BJ (cell line): Measurements from ENCODE around the gene C19orf53. TPM values are rescaled to one million over a fixed set of nuclear protein-coding genes. Genes with fewer than 3 reads are reported as not detected.
A peak's percentile ranks its signal among the peaks of the same experiment; 100 is the strongest.
"Not testable (repeated sequence)": the region's sequence is repeated elsewhere in the genome, so short reads cannot be mapped to it uniquely, and the experiment has no call there.

Experiments
- CTCF ChIA-PET: fragments of 350-600 bp; formaldehyde crosslinking; extraction: SDS; loops from one replicate; lab custom pipeline; 2021; ENCODE audit warnings: antibody characterized with exemption, inconsistent platforms; lab: Yijun Ruan, JAX
- POLR2A ChIA-PET: fragments of 300-600 bp; sonication (Branson Sonifier 250); formaldehyde crosslinking; extraction: SDS; loops from one replicate; lab custom pipeline; 2021; ENCODE audit warnings: antibody characterized with exemption; lab: Charles Lee
- DNase-seq: peaks from one replicate; pipeline ENCODE4 v3.0.0-alpha.2; 2011; ENCODE audit warnings: low read depth
- H3K27me3 ChIP-seq: 2 replicates; pipeline ENCODE4 v1.6.0; 2011; ENCODE audit warnings: low read length; ENCODE audit not compliant: control insufficient read depth, insufficient read depth
- H3K36me3 ChIP-seq: 2 replicates; pipeline ENCODE4 v1.5.1; 2011; ENCODE audit warnings: low read length; ENCODE audit not compliant: control insufficient read depth, insufficient read depth
- H3K4me3 ChIP-seq: 2 replicates; pipeline ENCODE4 v1.5.1; 2011; ENCODE audit warnings: low read depth, mild to moderate bottlenecking, control low read depth, low read length
- polyA plus RNA-seq: library from polyadenylated mRNA; depleted of rRNA; stranded (reverse); fragments of >200 nt; gene quantifications from 2 replicates; pipeline ENCODE4 v1.2.3, GENCODE V29; 2011
- TF ChIP-seq, protein P1 (sequence below): IDR thresholded peaks from 2 replicates; pipeline ENCODE4 v1.5.1; 2011; ENCODE audit warnings: low read depth, mild to moderate bottlenecking, control low read depth, inconsistent platforms, low read length, moderate library complexity; ENCODE audit not compliant: insufficient read depth

C19orf53 gene
- polyA plus RNA-seq, 1 experiment, result 276 TPM

- POLR2A ChIA-PET, result interaction anchor here (0.5 to 0.7 kb wide), 4 partner anchors 50 to 74 kb away, joined by 4 to 5 read pairs (median 4); no protein-coding TSS in a partner anchor
- CTCF ChIA-PET, result interaction anchor here (1.2 to 2.4 kb wide), 2 partner anchors 8 to 37 kb away, joined by 3 to 7 read pairs; no protein-coding TSS in a partner anchor
- H3K4me3 ChIP-seq, result no peak overlapping the region
- H3K27me3 ChIP-seq, result no peaks in the 10 kb centered on the region
- TF ChIP-seq, protein P1, sequence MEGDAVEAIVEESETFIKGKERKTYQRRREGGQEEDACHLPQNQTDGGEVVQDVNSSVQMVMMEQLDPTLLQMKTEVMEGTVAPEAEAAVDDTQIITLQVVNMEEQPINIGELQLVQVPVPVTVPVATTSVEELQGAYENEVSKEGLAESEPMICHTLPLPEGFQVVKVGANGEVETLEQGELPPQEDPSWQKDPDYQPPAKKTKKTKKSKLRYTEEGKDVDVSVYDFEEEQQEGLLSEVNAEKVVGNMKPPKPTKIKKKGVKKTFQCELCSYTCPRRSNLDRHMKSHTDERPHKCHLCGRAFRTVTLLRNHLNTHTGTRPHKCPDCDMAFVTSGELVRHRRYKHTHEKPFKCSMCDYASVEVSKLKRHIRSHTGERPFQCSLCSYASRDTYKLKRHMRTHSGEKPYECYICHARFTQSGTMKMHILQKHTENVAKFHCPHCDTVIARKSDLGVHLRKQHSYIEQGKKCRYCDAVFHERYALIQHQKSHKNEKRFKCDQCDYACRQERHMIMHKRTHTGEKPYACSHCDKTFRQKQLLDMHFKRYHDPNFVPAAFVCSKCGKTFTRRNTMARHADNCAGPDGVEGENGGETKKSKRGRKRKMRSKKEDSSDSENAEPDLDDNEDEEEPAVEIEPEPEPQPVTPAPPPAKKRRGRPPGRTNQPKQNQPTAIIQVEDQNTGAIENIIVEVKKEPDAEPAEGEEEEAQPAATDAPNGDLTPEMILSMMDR, result no peak
- peak; percentile 76 for DNase-seq
- H3K36me3 ChIP-seq, result no peaks in the 10 kb centered on the region
Observed at GRCh38 chr19:13788991-13789390, 14.7 kb downstream of the C19orf53 start.

DNA sequence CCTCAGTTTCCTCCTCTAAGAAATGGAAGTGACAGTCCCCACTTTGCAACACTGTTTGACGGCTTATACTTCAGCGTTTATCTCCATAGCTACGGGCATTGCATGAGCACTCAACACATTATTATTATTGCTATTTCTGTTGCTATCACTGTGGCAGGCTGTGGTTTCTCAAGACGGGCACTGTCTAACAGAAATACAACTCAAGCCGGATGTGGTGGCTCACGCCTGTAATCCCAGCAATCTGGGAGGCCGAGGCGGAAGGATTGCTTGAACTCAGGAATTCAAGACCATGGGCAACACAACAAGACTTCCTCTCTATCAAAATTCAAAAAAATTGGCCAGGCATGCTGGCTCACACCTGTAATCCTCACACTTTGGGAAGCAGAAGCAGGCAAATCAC lies 16.1 kb downstream of the C19orf53 start:
- no peaks in the 10 kb centered on the region for H3K36me3 ChIP-seq
- POLR2A ChIA-PET, result no interaction called here
- CTCF ChIA-PET, result no interaction called here
- no peak for DNase-seq
- H3K4me3 ChIP-seq, result no peak overlapping the region
- no peaks in the 10 kb centered on the region for H3K27me3 ChIP-seq
- TF ChIP-seq, protein P1, result no peak

- DNase-seq, H3K4me3 ChIP-seq, POLR2A ChIA-PET, H3K36me3 ChIP-seq, H3K27me3 ChIP-seq: not testable (repeated sequence)
- CTCF ChIA-PET, result interaction anchor here (1.0 to 1.2 kb wide), 2 partner anchors 34 to 72 kb away, joined by 3 read pairs; no protein-coding TSS in a partner anchor
Observed at GRCh38 chr19:13793317-13793716, 19.1 kb downstream of the C19orf53 start.

- DNase-seq, result peak; percentile 96
- Histone ChIP-seq H3K27me3 (no peaks in the 10 kb centered on the region), H3K4me3 (peak overlapping the region; percentile 89), H3K36me3 (peaks cover 2% of the 10 kb centered on the region; the same call in 1 of the 2 replicates)
- CTCF ChIA-PET, result interaction anchor here (0.8 to 1.2 kb wide), 6 partner anchors 33 to 86 kb away, joined by 3 to 6 read pairs (median 3); no protein-coding TSS in a partner anchor
- TF ChIP-seq, protein P1, result no peak
- POLR2A ChIA-PET, result no interaction called here
Observed at GRCh38 chr19:13794398-13794756, 20.1 kb downstream of the C19orf53 start.

DNA sequence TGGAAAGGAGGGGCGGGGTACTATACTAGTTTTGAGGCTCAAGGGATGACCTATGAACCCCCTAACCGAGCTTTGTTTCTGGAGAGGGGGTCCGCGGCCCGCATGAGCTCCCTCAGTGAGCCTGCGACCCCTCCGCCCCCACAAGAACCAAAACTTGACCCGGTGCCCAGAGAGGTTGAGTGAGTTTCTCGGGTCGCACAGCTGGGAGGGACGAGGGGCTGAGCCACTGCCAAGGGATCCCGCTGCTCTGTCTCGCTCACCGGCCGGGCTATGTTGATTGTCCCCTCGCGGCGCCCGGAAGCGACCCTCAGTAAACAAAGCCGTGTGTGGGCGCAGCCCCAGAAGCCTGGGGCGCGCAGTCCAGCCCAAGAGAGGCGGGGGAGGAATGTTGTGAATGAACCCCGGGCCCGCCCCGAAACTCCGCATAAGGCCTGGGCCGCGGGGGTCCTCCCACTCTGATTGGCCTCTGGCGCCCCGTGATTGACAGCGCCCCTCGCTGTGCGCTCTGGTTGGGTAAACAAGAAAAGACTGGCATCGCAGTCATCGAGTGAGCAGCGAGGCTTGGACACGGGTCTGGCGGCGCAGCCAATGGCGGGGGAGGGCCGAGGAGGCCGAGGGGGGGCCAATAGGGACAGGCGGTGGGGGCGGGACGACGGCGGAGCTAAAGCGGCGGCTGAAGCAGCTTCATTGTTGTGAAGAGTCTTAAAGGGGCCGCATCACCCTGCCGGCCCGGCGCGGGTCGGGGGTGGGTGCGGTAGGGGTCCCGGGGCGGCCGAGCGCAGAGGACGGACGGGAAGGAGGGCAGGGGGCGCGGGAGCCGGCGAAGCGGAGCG lies 20.7 kb downstream of the C19orf53 start, which contains the start of gene ZSWIM4:
ZSWIM4 (plus strand) TSS at position 687 of the 833 bp plus-strand sequence. CDS start 206 bp downstream, outside the sequence.
- TF ChIP-seq, protein P1, result no peak
- no peaks in the 10 kb centered on the region for H3K27me3 ChIP-seq
- CTCF ChIA-PET, result interaction anchor here (0.8 to 1.4 kb wide), 5 partner anchors 67 to 86 kb away, joined by 3 to 6 read pairs (median 3); no protein-coding TSS in a partner anchor
- peaks cover 5% of the 10 kb centered on the region for H3K36me3 ChIP-seq
- POLR2A ChIA-PET, result interaction anchor here (0.5 to 1.0 kb wide), 2 partner anchors 8 to 342 kb away, joined by 3 to 4 read pairs; partner anchors contain the start of gene ASF1B
- peak within 1 kb of the TSS; percentile 94 for H3K4me3 ChIP-seq
- DNase-seq, result peak; percentile 97
